ENCODE data around the gene MMP21. TPM values are rescaled to one million over a fixed set of nuclear protein-coding genes. Genes with fewer than 3 reads are reported as not detected.

MMP21 gene
- total and polyA plus RNA-seq, 2 experiments from 2014 or later, result not detected

- H3K27me3 ChIP-seq (ENCODE audit: insufficient read depth), result no peaks in the 10 kb centered on the region
- Mint-ChIP-seq H3K36me3 (ENCODE audit: low read depth) (no peaks in the 10 kb centered on the region; the same call in 2 of the 3 replicates), H3K9me3 (peaks cover 5% of the 10 kb centered on the region; the same call in 2 of the 3 replicates), H3K27me3 (ENCODE audit: insufficient read depth, low read depth, poor library complexity) (peaks cover 3% of the 10 kb centered on the region), H3K4me1 (no peaks in the 10 kb centered on the region; the same call in 2 of the 3 replicates), H3K27ac (no peak overlapping the region), H3K4me3 (no peak overlapping the region)
- no peak for DNase-seq (ENCODE audit: low spot score)
- TF ChIP-seq EZH2phosphoT487 (IDR thresholded peaks at IDR 0.05; ENCODE audit: unreplicated experiment) (no peak), CTCF (conservative IDR thresholded peaks at IDR 0.05; ENCODE audit: low read depth in 2 of 2) (no peak), ETS1 (IDR thresholded peaks at IDR 0.05) (no peak), EZH2 (IDR thresholded peaks at IDR 0.05; ENCODE audit: low read depth, unreplicated experiment) (no peak), NANOG (IDR thresholded peaks at IDR 0.05; ENCODE audit: borderline replicate concordance) (no peak), CREB1 (CRISPR knock-in tag; IDR thresholded peaks at IDR 0.05; ENCODE audit: low read depth) (no peak), POLR2AphosphoS5 (IDR thresholded peaks at IDR 0.05; ENCODE audit: low read depth) (no peak), ZNF462 (CRISPR knock-in tag; IDR thresholded peaks at IDR 0.05) (no peak), ZNF114 (CRISPR knock-in tag; IDR thresholded peaks at IDR 0.05) (no peak), STAT1 (IDR thresholded peaks at IDR 0.05; ENCODE audit: unreplicated experiment) (no peak), ZNF331 (CRISPR knock-in tag; IDR thresholded peaks at IDR 0.05; ENCODE audit: low read depth) (no peak), REST (IDR thresholded peaks at IDR 0.05; ENCODE audit: unreplicated experiment) (no peak), JUNB (IDR thresholded peaks at IDR 0.05; ENCODE audit: unreplicated experiment) (no peak)
- no peaks in the 10 kb centered on the region for H3K36me3 ChIP-seq (ENCODE audit: insufficient read depth)
- no peaks in the 10 kb centered on the region for H4K20me1 ChIP-seq (replicated peaks; ENCODE audit: insufficient read depth)
- H3K4me2 ChIP-seq, result no peak overlapping the region
- no peak for ATAC-seq
- no peak overlapping the region for H3K4me3 ChIP-seq
- H2AFZ ChIP-seq, result no peak overlapping the region
- H3F3A ChIP-seq (replicated peaks; ENCODE audit: low read depth), result no peaks in the 10 kb centered on the region
- no peaks in the 10 kb centered on the region for H3K9me2 ChIP-seq (ENCODE audit: insufficient read depth)
- H3K27ac ChIP-seq (ENCODE audit: low read depth), result no peak overlapping the region
- no peaks in the 10 kb centered on the region for H3K4me1 ChIP-seq (ENCODE audit: insufficient read depth)
- no peaks in the 10 kb centered on the region for H3K79me2 ChIP-seq (replicated peaks; ENCODE audit: insufficient read depth)
Measured at GRCh38 chr10:125781374-125781773, 5.8 kb upstream of the MMP21 start.
